ACHN (cell line): Measurements from ENCODE around the gene MAPKBP1.

Experiments used
- DNase-seq: peaks from one replicate; pipeline ENCODE4 v3.0.0-alpha.2; 2015
- in situ Hi-C: cut with HindIII; loops from 2 replicates; pipeline ENCODE4 v1.10.0; 2017; ENCODE audit warnings: low sequenced_read_pairs, low pct_ligation_motif_present, low pct_unique_long_range_greater_than_20kb

MAPKBP1 gene

DNA sequence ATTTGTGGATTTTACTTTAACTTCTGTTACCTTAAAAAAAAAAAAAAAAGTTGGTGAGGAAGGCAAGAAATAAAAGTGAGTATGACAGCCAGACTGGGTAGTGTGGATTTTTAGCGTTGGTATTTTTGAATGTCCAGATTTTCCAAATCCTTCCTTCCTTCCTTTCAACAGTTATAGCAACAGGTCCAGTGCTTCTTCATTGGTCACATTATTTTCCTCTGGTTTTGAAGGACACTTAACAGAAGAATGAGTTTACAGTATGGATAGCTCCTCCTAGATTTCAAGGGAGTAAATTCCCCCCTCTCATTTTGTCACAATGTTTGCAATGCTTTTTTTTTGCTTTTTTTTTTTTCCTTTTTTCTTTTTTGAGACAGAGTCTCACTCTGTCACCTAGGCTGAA lies 6.4 kb downstream of the MAPKBP1 start:
- in situ Hi-C loops: no loop called here
- no peak for DNase-seq

DNA sequence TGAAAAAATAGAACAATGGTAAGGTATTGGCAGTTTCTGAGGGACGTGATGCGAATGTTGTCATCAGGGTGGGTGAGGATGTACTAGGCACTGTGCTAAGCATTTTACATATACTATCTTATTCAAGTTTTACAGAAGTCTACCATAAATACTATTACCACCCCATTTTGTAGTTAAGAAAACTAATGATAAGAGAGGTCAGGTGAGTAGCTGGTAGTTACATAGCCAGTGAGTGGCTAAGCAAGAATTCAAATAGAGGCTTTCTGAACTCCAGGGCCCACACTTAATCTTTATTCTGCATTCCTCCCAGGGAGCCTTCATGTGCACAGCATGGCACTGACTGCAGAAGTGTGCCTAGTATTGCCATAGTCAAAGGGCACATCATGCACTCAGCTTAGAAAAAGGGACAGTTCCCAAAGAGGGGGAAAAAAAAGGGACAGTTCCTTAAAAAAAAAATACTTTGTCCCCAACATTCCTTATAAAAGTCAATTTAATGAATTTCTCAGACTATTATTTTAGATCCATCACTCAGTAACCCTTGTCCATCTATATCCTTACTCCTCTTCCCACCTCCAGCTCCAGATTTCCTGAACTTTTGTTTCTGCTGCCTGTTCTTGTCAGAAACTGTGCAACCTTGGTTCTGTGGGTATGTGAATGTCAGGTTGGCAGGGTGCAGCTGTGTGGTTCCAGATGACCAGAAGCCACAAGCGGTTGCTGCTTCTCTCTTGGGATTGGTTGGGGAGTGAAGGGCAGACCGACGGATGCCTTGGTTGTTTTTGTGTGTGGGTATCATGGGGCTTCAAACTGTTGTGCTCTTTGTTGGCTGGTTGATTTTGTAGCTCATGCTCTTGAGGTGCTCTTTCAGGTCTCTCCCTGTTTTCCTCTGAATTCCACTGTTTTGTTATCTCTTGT lies 8.3 kb downstream of the MAPKBP1 start:
- in situ Hi-C loops: no loop called here
- DNase-seq: no peak

DNA sequence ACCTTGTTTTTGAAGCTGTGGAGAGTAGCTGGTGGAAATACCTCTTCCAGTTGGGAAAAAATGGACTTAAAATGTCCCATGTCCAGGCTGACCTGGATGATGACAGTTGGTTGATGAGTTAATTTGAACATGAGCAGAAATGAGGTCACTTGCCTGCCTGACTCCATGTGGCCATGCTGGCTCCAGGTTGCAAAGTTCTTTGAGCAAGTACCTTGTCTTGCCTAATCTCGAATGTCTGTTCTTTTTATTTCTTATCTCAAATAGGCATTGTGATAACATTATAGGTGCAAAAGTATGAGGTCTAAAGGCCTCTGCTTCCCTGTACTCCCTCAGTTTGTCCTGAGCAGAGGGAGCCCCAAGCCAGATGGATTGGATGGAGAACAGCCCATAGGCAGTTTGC lies 9.0 kb downstream of the MAPKBP1 start:
- no peak for DNase-seq
- in situ Hi-C loops: no loop called here

DNA sequence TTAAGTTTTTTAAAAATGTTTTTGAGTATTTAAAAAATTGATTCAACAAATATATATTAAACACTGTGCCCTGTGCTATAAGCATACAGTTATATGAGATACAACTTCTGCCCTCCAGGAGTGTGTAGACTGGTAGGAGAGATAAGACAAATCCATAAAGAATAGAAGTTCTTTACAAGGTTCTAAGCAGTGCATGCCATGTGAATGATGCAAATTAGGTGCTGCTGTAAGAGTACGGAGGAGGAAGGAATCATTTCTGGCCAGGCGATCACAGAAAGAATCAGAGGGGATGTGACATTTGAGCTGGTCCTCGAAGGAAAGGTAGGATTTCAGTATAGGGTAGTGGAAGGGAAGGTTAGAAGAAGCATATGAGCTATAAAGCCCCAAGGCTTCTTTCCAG lies 14.0 kb downstream of the MAPKBP1 start:
- no peak for DNase-seq
- in situ Hi-C loops: no loop called here

DNA sequence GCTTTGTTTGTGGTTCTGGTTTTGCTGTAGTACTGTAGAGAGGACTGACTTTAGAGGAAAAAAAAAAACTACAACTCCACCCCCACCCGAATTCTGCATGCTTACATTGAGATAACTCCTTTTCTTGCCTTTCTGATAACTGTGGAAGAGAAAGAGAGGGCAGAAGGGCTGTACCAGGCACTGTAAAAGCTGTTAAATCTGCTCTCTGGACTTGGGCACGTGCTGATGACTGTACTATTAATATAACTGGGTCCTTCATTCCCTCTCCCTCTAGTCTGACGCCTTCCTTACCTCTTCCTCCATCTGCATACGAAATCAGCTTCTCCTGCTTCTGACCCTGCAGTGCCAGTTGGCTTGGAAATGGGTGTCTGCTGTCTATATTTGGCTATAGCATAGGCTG lies 15.0 kb downstream of the MAPKBP1 start:
- no peak for DNase-seq
- in situ Hi-C loops: no loop called here

DNA sequence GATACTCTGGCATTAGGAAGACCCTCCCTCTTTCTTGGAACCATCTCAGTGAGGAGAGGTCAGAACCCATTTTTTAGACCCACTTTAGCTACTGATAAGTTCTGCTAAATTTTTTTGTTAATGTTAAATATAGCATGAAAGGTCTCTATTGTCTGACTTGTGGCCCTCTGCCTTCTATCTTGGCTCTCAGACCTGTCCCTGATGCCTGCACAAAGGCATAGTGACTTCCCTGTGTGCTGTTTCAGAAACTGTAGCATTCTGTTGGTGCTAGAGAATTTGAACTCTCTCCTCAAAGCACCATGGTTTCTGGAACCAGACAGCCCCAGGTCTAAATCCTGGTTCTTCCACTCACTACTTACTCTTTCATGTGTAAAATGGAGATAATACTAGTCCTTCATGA lies 15.4 kb downstream of the MAPKBP1 start:
- DNase-seq: no peak
- in situ Hi-C loops: no loop called here

DNA sequence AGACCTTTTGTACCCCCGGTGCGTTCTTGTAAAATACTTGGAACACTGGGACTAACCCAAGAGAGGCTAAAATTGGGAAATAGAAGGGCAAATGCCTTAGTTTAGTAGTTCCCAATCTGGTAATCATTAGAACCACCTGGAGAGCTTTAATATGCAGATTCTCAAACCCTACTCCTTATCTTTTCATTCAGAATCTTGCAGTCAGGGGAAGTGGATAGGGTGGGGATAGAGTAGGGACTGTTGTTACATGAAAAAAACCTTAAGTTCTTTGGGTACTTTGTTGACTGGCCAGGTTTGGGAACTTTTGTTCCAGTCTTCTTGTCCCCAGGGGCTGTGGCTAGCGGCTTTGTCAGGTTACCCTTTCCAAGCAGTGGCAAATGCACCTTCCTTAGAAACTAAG lies 15.9 kb downstream of the MAPKBP1 start:
- DNase-seq: no peak
- in situ Hi-C loops: no loop called here

DNA sequence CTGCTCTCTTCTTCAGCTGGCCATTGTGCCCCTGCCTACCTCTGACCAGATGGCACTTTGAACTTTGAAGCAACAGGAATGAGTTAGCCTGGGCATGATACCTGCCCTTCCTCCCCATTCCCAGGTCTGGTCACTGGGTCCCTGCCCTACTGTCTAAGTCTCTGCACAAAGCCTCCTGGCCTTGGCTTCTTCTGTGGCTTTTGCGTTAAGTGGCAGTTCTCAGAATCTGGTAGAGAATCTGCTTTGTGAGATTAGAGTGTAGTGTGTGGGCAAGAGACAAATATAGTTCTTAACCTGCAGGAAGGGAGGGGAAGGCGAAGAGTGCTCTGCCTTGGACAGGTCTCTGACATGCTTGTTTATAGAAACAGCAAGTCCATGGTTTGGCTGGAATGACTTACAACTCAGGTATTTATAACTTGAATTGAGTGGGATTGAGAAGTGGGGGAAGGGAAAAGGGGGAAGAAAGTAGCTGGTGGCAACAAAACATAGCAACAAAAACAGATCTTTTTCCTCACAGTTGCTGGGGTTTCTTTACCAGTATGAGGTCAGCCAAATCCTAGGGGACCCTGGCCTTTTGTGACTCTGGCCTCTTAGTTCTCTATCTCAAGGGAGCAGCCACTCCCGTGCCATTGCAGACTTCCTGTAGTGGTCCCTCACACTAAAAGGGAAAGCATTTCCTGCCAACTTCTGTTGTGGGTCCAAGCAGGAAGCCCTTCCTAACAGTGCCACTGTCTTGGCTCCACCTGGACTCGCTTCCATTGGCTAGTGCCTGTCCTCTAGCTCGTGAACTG lies 16.7 kb downstream of the MAPKBP1 start:
- DNase-seq: peak; percentile 13
- in situ Hi-C loops: no loop called here

DNA sequence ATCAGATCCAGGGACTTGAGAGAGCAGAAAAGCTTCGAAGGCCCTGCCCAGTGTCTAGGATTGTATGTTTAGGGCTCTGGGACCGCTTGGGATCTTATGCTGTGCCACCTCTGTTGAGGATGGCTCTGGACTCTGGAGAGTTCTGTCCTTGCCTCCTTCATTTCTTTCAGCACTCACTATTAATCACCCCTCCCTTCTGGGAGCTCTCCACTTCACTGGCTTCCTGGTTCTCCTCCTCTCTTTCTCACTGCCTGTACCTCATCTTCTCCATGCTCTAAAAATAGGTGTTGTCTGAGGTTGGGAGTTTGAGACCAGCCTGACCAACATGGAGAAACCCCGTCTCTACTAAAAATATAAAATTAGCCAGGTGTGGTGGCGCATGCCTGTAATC lies 17.3 kb downstream of the MAPKBP1 start:
- in situ Hi-C loops: no loop called here
- no peak for DNase-seq

DNA sequence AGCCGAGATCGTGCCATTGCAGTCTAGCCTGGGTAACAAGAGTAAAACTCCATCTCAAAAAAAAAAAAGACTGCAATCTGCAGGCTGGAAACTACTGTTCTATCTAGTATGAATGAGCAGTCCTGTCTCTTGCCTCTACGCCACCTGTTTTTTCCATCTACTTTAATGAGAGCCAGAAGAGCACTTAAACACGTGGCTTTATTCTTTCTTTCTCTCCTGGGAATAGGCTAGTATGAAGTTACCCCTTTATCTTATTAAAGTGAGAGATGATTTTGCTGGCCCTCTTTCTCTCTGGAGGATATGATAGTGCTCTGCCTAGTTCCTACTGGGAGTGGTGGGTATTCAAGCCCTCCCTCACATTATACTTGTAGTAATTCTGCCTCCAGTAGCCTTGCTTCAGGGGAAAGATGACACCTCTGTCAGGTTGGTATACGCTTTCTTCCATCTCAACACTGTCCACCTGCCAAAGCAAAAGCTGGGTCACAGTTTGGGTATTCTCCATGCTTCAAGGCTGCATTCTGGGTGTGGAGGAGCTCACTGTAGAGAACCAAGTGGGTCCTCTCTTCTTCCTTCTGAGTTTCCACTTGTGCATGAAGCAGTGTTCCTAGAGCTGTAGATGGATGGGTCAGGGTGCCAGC lies 17.8 kb downstream of the MAPKBP1 start:
- no peak for DNase-seq
- in situ Hi-C loops: no loop called here

DNA sequence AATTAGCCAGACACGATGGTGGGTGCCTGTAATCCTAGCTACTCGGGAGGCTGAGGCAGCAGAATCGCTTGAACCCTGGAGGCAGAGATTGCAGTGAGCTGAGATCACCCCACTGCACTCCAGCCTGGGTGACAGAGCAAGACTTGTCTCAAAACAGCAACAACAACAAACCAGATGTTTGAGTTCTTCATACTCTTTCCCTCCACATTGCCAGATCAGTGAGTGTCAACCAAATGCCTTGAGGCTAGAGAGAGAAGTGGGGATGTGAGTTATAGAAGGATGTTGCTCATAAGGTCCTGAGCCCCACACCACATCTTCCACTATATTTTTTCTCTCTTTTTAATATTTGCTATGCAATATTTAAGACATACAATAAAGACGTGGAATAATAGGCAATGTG lies 19.8 kb downstream of the MAPKBP1 start:
- in situ Hi-C loops: no loop called here
- no peak for DNase-seq

DNA sequence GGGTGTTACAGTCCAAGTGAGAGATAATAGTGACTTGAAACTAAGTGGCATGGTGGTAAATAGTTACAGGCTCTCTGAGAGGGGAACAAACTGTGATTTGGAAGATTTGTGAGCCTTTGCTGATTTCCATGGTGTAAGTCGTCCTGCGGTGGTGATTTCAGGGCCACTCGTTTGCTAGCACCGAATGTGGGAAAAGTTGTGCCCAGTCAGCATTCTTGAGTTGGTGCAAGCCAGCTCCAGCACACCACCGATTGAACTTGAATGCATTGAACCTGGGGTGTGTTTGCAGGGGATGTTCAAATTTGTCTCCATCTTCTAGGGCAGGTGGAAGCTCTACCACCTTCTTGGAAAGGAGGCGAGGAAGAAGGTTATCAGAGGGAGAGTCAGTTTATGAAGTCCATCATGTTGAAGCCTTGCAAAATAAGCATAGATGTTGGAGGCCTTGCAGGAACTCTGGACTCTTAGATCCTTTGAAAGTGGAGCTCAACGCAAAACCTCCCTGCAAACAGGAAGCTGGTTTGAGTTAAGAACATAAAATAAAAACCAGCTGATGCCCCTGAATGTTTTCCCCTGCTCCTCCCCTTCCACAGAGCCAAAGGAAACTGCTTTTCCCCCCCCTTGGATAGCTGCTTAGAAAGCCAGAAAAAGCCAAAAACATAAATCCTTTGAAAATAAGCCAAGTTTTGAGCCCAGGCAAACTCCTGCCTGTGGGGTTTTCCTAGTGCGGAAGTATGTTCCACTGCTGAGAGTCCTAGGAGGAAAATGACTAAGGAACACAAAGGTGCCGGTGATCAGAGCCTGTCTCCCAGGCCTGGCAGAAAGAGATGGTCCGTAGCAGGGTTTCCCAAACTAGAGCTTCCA lies 21.9 kb downstream of the MAPKBP1 start:
- in situ Hi-C loops: no loop called here
- DNase-seq: no peak

DNA sequence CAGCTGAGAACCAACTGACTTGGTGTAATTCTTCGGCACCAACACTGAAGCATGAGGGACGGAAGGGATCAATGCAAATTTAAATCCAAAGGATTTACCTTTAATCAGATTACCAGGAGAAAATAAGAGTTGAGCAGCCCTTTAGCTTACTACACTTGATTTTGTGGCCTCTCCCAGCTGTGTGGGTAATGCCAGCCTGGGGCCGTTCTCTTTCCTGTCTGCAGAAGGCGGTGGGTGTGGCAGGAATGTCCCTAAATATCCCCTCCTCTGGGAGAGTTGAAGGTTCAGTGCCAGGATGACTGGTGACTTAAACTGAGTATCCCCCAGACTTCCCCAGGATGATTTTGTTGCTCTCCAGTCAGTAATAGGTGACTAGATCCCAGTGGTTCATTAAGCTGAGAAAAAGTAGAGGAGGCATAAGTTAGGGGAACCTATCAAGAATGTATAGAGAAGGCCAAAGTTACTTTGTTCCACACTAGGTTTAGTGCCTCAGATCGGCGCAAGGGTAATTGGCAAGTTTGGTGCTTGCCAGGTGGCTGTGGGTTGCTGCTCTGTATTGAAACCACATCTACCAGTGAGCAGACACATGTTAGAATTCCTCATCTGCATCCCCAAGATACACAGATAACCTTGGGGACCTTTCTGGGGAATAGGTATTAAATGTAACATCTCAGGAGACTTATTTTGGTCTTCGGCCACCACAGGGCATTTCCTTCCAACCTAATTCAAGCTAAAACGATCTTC lies 23.1 kb downstream of the MAPKBP1 start:
- DNase-seq: no peak
- in situ Hi-C loops: no loop called here

DNA sequence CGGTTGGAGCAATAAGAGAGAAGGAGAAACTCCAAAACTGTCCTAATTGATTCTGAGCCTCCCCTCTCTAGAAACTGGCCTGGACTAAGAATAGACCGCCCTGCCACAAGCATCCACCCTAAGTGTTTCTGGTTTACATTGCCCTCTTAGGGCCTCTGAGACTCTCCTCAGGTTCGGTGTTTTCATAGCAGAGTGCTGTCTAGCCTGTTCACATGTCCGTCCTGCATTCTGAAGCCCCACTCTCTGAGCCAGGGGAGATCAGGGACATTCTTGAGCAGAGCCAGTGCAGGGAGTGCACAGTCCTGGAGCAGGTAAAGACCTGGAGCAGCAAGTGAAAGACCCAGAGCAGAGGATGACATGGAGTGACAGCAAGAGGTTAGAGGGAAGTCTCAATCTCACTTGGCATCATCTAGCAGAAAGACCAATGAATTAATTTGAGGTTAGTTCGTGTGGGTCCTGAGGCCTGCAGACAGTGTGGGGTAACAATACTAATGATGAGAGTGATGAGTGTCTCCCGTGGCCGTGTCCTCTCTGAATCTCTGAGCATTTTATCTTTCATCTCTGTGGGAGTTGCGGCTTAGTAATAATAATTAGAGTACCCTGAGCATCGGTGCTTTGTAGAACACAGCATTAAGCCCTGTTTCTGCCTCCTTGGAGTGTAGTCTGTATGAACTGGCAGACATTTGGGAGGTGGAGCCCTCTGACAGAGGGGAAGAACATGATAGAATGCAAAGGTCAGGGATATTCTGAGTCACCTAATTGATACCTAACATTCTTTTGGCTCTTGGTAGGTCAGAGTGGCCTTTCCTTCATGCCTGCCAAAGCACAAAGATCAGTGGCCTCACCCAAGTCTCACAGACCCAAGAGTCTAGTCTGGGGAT lies 24.6 kb downstream of the MAPKBP1 start:
- in situ Hi-C loops: no loop called here
- DNase-seq: no peak

DNA sequence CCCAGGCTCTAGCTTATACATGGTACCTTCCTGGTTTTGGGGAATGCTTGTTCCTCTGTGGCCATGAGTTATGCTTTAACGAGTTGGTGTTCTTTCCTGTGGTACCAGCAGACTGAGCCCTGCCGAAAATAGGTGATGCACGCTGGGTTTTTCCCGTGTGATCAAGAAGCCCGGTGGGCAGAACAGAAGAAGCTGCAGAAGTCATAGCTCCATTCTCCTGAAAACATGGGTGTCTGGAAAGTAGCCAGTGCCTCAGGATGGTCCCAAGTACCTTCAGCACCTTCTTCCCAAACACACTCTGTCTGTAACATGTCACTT lies 25.2 kb downstream of the MAPKBP1 start:
- no peak for DNase-seq
- in situ Hi-C loops: no loop called here

DNA sequence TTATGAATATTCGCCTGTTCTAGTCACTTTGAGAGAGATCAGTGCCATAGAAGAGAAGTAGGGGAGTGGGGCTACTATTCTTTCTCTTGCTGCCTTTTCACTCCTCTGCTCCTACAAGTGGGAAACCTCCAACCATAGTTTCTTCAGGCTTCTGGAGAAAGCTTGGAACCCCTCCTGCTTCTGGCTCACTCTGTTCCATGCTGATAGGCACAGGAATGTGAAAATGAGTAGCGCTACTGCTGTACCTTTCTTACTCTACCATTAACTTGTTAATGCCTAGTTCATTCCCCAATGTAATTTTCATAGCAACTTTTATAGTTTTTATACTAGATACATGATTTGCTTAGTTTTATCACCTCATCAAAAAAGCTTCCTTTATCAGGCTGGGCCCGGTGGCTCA lies 26.9 kb downstream of the MAPKBP1 start:
- in situ Hi-C loops: no loop called here
- no peak for DNase-seq

DNA sequence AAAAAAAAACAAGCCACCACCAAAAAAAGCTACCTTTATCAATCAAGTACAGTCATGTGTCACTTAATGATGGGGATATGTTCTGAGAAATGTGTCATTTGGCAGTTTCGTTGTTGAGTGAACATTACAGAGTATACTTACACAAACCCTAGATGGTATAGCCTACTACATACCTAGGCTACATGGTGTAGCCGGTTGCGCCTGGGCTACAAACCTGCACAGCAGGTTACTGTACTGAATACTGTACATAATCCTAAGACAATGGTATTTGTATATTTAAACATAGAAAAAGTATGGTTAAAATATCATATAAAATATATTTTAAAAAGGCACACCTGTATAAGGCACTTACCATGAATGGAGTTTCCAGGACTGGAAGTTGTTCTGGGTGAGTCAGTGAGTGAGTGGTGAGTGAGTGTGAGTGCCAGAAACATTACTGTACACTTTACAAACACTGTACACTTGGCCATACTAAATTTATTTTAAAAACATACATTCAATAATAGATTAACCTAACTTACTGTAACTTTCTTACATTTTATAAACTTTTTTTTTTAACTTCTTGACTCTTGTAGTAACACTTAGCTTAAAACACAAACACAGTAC lies 27.7 kb downstream of the MAPKBP1 start:
- in situ Hi-C loops: no loop called here
- DNase-seq: no peak
